Fibroblast of lung (primary cell): ENCODE data around the gene ACKR2. TPM values are rescaled to one million over a fixed set of nuclear protein-coding genes. Genes with fewer than 3 reads are reported as not detected.

ENCODE experiments used
- DNase-seq, 2 donors: peaks; one replicate each; pipeline versions ENCODE4 v3.0.0 to v3.0.0-alpha.2; 2010; ENCODE audit warnings: low read depth in 2 of 2
- H2AFZ ChIP-seq: 2 replicates; pipeline ENCODE4 v1.5.1; 2012; ENCODE audit warnings: low read length, control low read depth, inconsistent platforms
- H3K27ac ChIP-seq: 2 replicates; pipeline ENCODE4 v1.5.1; 2011; ENCODE audit warnings: low read length, control low read depth; ENCODE audit not compliant: insufficient read depth
- H3K27me3 ChIP-seq: 2 replicates; pipeline ENCODE4 v1.5.1; 2011; ENCODE audit warnings: mild to moderate bottlenecking, low read length; ENCODE audit not compliant: control insufficient read depth, insufficient read depth
- H3K36me3 ChIP-seq: 2 replicates; pipeline ENCODE4 v1.5.1; 2011; ENCODE audit warnings: low read length; ENCODE audit not compliant: control insufficient read depth, insufficient read depth
- H3K4me1 ChIP-seq: 2 replicates; pipeline ENCODE4 v1.5.1; 2011; ENCODE audit warnings: low read length; ENCODE audit not compliant: control insufficient read depth, insufficient read depth; ENCODE audit errors: extremely low read depth
- H3K4me2 ChIP-seq: 2 replicates; pipeline ENCODE4 v1.5.1; 2011; ENCODE audit warnings: low read length, control low read depth; ENCODE audit not compliant: insufficient read depth; ENCODE audit errors: extremely low read depth
- H3K4me3 ChIP-seq, 4 experiments: fragments of 200-600 bp in 1 of 4; sonication (generic) in 1 of 4; replicated peaks in 1 of 4; 2 replicates each; pipeline ENCODE4 v1.5.1; 2011 to 2016; ENCODE audit warnings: low read length in 4 of 4, low read depth in 3 of 4, mild to moderate bottlenecking in 3 of 4, control low read depth in 2 of 4, inconsistent platforms in 1 of 4, mixed read lengths in 1 of 4; ENCODE audit not compliant: insufficient read depth in 1 of 4; ENCODE audit errors: control extremely low read depth in 1 of 4
- H3K79me2 ChIP-seq: 2 replicates; pipeline ENCODE4 v1.5.1; 2012; ENCODE audit warnings: mild to moderate bottlenecking, low read length, inconsistent platforms; ENCODE audit not compliant: control insufficient read depth, insufficient read depth
- H3K9ac ChIP-seq: 2 replicates; pipeline ENCODE4 v1.5.1; 2011; ENCODE audit warnings: mild to moderate bottlenecking, low read length, control low read depth; ENCODE audit not compliant: insufficient read depth
- H3K9me3 ChIP-seq: 2 replicates; pipeline ENCODE4 v1.5.1; 2012; ENCODE audit warnings: low read depth, low read length; ENCODE audit not compliant: control insufficient read depth, insufficient read depth
- H4K20me1 ChIP-seq: 2 replicates; pipeline ENCODE4 v1.5.1; 2011; ENCODE audit warnings: low read length; ENCODE audit not compliant: control insufficient read depth, insufficient read depth; ENCODE audit errors: extremely low read depth
- EZH2 ChIP-seq: IDR thresholded peaks from 2 replicates; pipeline ENCODE4 v1.5.1; 2012; ENCODE audit warnings: low read length, control low read depth, mild to moderate bottlenecking; ENCODE audit errors: missing control alignments
- polyA plus RNA-seq, 2 donors: library from polyadenylated mRNA; depleted of rRNA in 1 of 2; stranded (reverse) in 1 of 2; unstranded in 1 of 2; fragments of >200 nt; gene quantifications; 2 replicates each; pipeline ENCODE4 v1.2.1, GENCODE V29; 2011 to 2012; ENCODE audit warnings: missing spikeins in 1 of 2
- total RNA-seq: library from RNA; depleted of rRNA; stranded (reverse); fragments of >200 nt; gene quantifications from 2 replicates; pipeline ENCODE4 v1.2.1, GENCODE V29; 2014
- TF ChIP-seq, protein P1 (sequence below), 2 donors: IDR thresholded peaks in 1 of 2; conservative IDR thresholded peaks in 1 of 2; 1 replicate in 1 of 2; 2 replicates in 1 of 2; pipeline ENCODE4 v1.5.1; 2011 to 2012; ENCODE audit warnings: low read length in 2 of 2, control low read depth in 1 of 2, inconsistent platforms in 1 of 2, low read depth in 1 of 2, mild to moderate bottlenecking in 1 of 2

Gene ACKR2
- total and polyA plus RNA-seq, 2 donors (not counting 1 experiment from before 2014, with no cell fraction given) = under 0.01 to 0.19 TPM

DNA sequence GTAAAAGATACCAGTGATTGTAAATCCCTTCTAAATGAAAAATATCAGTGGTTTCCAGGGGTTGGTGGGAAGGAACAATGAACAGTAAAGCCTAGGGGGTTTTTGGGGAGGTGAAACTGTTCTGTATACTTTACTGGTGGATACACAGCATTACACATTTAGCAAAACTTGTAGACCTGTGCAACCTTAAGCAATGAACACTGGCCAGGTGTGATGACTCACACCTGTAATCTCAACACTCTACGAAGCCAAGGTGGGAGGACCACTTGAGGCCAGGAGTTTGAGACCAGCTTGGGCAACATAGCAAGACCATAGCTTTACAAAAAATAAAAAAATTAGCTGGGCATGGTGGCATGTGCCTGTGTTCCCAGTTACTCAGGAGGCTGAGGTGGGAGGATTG lies 38.0 kb upstream of the ACKR2 start:
- H3K4me3 ChIP-seq = no peak overlapping the region
- H3K9me3 ChIP-seq = no peaks in the 10 kb centered on the region

DNA sequence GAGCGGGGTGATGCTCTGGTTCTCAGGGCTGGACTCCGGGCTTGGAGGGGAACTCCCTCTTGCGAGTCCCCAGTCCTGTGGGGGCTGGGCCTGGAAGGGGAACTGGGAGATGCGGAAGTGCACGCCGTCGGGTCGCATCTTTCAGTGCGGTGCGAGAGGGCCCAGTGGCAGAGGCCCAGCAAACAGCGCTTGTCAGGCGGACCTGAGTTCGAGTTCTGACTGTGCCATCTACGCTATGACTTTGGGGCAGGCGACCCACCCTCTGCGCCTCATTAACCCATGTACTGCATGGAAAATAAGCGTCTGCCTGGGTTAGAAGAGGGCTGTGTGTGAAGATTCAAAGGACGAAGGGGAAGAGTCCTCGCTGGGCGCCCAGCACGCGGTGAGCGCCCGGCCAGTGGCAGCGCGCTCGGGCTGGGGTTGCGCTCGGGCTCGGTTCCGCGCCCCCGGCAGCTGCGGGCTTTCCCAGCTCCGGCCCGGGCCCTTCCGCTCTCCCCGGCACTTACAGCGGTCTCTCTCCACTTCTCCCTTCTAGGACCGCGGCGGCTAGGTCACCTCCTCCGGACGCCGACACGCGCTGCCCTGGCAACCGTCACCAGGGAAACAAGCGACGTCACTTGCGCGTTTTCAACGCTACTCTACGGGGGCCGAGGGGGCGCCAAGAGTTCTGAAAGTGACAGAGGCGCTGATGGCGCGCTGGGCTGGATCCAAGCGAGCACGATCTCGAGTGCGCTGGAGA lies 36.4 kb upstream of the ACKR2 start, which contains the start of gene CCDC13:
TSS of gene CCDC13 (minus strand) at position 584 of the 739 bp plus-strand sequence. CDS start 14,908 bp downstream, outside the sequence.
- Histone ChIP-seq H3K9ac (peak within 1 kb of the TSS; percentile 58), H3K27ac (peak within 1 kb of the TSS; percentile 38), H2AFZ (peak within 1 kb of the TSS; percentile 66), H3K36me3 (no peaks in the 10 kb centered on the region), H3K4me3 (peak within 1 kb of the TSS; percentile 40 to 79 (median 59)), H3K79me2 (no peaks in the 10 kb centered on the region), H3K9me3 (no peaks in the 10 kb centered on the region), H3K4me2 (peak within 1 kb of the TSS; percentile 69), H4K20me1 (no peaks in the 10 kb centered on the region), H3K27me3 (no peaks in the 10 kb centered on the region), H3K4me1 (no peaks in the 10 kb centered on the region)
- peak; percentile 89 to 93 for DNase-seq
- TF ChIP-seq, protein P1, sequence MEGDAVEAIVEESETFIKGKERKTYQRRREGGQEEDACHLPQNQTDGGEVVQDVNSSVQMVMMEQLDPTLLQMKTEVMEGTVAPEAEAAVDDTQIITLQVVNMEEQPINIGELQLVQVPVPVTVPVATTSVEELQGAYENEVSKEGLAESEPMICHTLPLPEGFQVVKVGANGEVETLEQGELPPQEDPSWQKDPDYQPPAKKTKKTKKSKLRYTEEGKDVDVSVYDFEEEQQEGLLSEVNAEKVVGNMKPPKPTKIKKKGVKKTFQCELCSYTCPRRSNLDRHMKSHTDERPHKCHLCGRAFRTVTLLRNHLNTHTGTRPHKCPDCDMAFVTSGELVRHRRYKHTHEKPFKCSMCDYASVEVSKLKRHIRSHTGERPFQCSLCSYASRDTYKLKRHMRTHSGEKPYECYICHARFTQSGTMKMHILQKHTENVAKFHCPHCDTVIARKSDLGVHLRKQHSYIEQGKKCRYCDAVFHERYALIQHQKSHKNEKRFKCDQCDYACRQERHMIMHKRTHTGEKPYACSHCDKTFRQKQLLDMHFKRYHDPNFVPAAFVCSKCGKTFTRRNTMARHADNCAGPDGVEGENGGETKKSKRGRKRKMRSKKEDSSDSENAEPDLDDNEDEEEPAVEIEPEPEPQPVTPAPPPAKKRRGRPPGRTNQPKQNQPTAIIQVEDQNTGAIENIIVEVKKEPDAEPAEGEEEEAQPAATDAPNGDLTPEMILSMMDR (conservative IDR thresholded peaks at IDR 0.05 in 1 of 2, IDR thresholded peaks at IDR 0.05 in 1 of 2; ENCODE audit: low read depth in 1 of 2, low read length in 2 of 2) = no peak

More for the DNA sequence above, 38.0 kb upstream of the ACKR2 start:
- no peaks in the 10 kb centered on the region for H3K4me1 ChIP-seq
- no peak overlapping the region for H2AFZ ChIP-seq
- TF ChIP-seq, protein P1 (conservative IDR thresholded peaks at IDR 0.05 in 1 of 2, IDR thresholded peaks at IDR 0.05 in 1 of 2; ENCODE audit: low read depth in 1 of 2, low read length in 2 of 2) = no peak
- TF ChIP-seq EZH2 = no peak
- no peaks in the 10 kb centered on the region for H4K20me1 ChIP-seq
- H3K36me3 ChIP-seq = no peaks in the 10 kb centered on the region
- no peak for DNase-seq
- no peaks in the 10 kb centered on the region for H3K27me3 ChIP-seq
- H3K27ac ChIP-seq = no peak overlapping the region
- H3K4me2 ChIP-seq = no peak overlapping the region
- no peaks in the 10 kb centered on the region for H3K79me2 ChIP-seq
- no peak overlapping the region for H3K9ac ChIP-seq

DNA sequence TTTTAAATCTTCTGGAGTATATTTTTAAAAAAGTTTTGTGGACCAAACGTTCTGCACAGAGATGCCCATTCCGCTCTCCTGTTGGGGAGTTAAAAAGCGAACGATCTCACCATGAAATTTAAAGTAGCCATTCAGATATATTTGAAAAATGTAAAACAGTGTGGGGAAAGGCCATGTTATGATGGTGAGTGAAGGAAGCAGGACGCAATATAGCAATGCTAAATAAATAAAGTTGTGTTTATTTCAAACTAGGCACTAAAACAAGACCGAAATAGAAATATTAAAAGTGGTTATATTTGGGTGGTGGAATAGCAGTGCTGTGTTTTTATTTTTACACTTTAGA lies 35.9 kb upstream of the ACKR2 start:
- Histone ChIP-seq H3K9ac (peak overlapping the region; percentile 44), H3K79me2 (no peaks in the 10 kb centered on the region), H3K36me3 (no peaks in the 10 kb centered on the region), H3K4me3 (peak overlapping the region; percentile 40 to 79 (median 59)), H4K20me1 (no peaks in the 10 kb centered on the region), H3K4me1 (peaks cover 3% of the 10 kb centered on the region), H3K9me3 (no peaks in the 10 kb centered on the region), H3K4me2 (peak overlapping the region; percentile 69), H3K27ac (peak overlapping the region; percentile 30), H2AFZ (peak overlapping the region; percentile 33), H3K27me3 (no peaks in the 10 kb centered on the region)
- TF ChIP-seq, protein P1 (conservative IDR thresholded peaks at IDR 0.05 in 1 of 2, IDR thresholded peaks at IDR 0.05 in 1 of 2; ENCODE audit: low read depth in 1 of 2, low read length in 2 of 2) = no peak
- no peak for TF ChIP-seq EZH2
- no peak for DNase-seq
